ENCODE measurements around the gene TJP2.

The TJP2 gene

DNA sequence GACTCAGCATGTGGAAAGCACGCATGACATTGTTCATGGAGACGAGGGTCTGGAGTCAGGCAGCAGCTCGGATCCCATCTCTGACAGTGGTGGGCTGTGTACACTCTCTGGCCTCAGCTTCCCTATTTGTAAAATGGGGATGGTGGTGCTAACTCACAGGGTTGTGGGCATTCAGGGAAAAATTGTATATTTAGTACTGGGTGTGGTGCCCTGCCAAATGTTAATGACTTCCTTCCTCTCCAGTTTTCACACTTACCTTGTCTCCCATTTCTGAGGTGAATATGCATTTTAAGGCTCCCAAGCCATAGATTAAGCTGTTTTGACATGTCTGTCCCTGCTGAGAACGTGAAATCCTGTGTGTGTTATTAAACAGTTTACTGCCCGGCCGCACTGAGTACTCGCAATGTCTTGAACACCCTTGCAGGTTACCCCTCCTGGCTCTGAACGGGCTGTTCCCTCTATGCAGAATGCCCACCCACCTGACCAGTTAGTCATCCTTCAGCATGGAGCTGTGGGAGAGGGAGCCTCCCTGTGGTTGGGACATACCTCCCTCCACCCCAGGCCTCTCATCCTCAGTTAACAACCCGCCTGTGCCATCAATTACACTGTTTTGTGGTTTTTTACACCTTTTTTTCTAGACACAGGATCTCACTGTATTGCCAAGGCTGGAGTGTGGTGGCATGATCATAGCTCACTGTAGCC is 25.8 kb downstream of the TJP2 start:
- no peak overlapping the region for H3K4me3 ChIP-seq
- no peak overlapping the region for H3K9ac ChIP-seq (ENCODE audit: insufficient read length)
- no peak for DNase-seq (ENCODE audit: low read depth, low spot score)
- H3K27ac ChIP-seq, result no peak overlapping the region
- H3K9me3 ChIP-seq (ENCODE audit: low read depth, low read length), result no peaks in the 10 kb centered on the region
- TF ChIP-seq EZH2 (IDR thresholded peaks at IDR 0.05), result no peak
- H3K36me3 ChIP-seq (ENCODE audit: insufficient read depth, low read length), result no peaks in the 10 kb centered on the region

GRCh38 chr9:69202556-69202955 is 28.5 kb downstream of the TJP2 start:
- no peak for DNase-seq (ENCODE audit: low read depth, low spot score)
- TF ChIP-seq FOXP2 (optimal IDR thresholded peaks at IDR 0.05; ENCODE audit: control extremely low read depth, extremely low read length, insufficient read depth), result no peak
- no peak for TF ChIP-seq EZH2 (IDR thresholded peaks at IDR 0.05)
- TF ChIP-seq POLR2AphosphoS5 (IDR thresholded peaks at IDR 0.05; ENCODE audit: borderline replicate concordance, low read depth, low read length), result no peak
- Histone ChIP-seq H3K36me3 (ENCODE audit: insufficient read depth, low read length) (no peaks in the 10 kb centered on the region), H3K9ac (ENCODE audit: insufficient read length) (no peak overlapping the region), H3K4me3 (no peak overlapping the region), H3K27ac (no peak overlapping the region), H3K9me3 (ENCODE audit: low read depth, low read length) (no peaks in the 10 kb centered on the region)

DNA sequence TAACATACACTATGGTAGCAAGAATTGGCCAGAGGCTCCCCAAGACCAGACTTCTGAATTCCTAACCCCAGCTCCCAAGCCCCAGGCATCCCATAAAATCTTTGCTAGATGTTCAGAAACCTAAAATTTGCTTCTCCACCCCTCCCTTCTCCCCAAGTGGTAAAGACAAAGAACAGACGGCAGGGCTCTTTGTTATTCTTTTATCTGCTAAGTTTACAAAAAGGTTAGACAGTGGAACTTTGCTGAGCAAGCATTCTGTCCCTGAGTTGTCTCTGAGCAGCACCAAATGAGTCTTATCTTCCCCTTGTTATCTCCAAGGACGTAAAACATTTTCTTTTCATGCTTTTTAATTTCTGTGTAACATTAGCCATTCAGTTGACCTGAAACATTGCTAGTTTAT is 30.2 kb downstream of the TJP2 start:
- Histone ChIP-seq H3K27ac (no peak overlapping the region), H3K36me3 (ENCODE audit: insufficient read depth, low read length) (no peaks in the 10 kb centered on the region), H3K9ac (ENCODE audit: insufficient read length) (no peak overlapping the region), H3K4me3 (no peak overlapping the region), H3K9me3 (ENCODE audit: low read depth, low read length) (no peaks in the 10 kb centered on the region)
- TF ChIP-seq POLR2AphosphoS5 (IDR thresholded peaks at IDR 0.05; ENCODE audit: borderline replicate concordance, low read depth, low read length), result no peak
- TF ChIP-seq FOXP2 (optimal IDR thresholded peaks at IDR 0.05; ENCODE audit: control extremely low read depth, extremely low read length, insufficient read depth), result no peak
- no peak for TF ChIP-seq EZH2 (IDR thresholded peaks at IDR 0.05)
- no peak for DNase-seq (ENCODE audit: low read depth, low spot score)

- Histone ChIP-seq H3K27ac (no peak overlapping the region), H3K9me3 (ENCODE audit: low read depth, low read length) (no peaks in the 10 kb centered on the region), H3K36me3 (ENCODE audit: insufficient read depth, low read length) (no peaks in the 10 kb centered on the region), H3K4me3 (no peak overlapping the region), H3K9ac (ENCODE audit: insufficient read length) (no peak overlapping the region)
- no peak for DNase-seq (ENCODE audit: low read depth, low spot score)
- TF ChIP-seq EZH2 (IDR thresholded peaks at IDR 0.05), result no peak
- no peak for TF ChIP-seq POLR2AphosphoS5 (IDR thresholded peaks at IDR 0.05; ENCODE audit: borderline replicate concordance, low read depth, low read length)
- TF ChIP-seq FOXP2 (optimal IDR thresholded peaks at IDR 0.05; ENCODE audit: control extremely low read depth, extremely low read length, insufficient read depth), result no peak
Observed at GRCh38 chr9:69204849-69205248, 30.8 kb downstream of the TJP2 start.

DNA sequence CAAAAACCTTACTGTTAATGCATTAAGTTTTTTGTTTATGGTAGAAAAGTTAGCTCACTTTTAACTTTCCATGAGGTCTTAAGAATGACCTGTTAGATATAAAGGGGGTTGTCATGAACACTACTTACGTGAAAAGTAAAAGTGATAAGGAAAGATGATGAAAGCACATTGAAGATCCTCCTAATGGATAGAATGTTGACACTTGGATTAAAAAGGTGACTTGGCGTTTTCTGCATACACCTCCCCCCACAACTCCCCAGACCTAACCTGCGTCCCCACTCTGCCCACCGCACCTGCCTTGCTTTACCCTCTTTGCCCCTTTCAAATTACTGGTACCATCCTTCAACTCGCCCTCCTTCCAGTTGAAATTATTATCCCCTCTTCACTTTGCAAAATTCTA is 32.0 kb downstream of the TJP2 start:
- H3K27ac ChIP-seq, result no peak overlapping the region
- H3K9ac ChIP-seq (ENCODE audit: insufficient read length), result no peak overlapping the region
- TF ChIP-seq FOXP2 (optimal IDR thresholded peaks at IDR 0.05; ENCODE audit: control extremely low read depth, extremely low read length, insufficient read depth) (no peak), POLR2AphosphoS5 (IDR thresholded peaks at IDR 0.05; ENCODE audit: borderline replicate concordance, low read depth, low read length) (no peak), EZH2 (IDR thresholded peaks at IDR 0.05) (no peak)
- no peak overlapping the region for H3K4me3 ChIP-seq
- DNase-seq (ENCODE audit: low read depth, low spot score), result no peak
- H3K9me3 ChIP-seq (ENCODE audit: low read depth, low read length), result no peaks in the 10 kb centered on the region
- H3K36me3 ChIP-seq (ENCODE audit: insufficient read depth, low read length), result no peaks in the 10 kb centered on the region

GRCh38 chr9:69207503-69207902 is 33.4 kb downstream of the TJP2 start:
- H3K4me3 ChIP-seq, result no peak overlapping the region
- no peak overlapping the region for H3K27ac ChIP-seq
- TF ChIP-seq POLR2AphosphoS5 (IDR thresholded peaks at IDR 0.05; ENCODE audit: borderline replicate concordance, low read depth, low read length), result no peak
- no peak for DNase-seq (ENCODE audit: low read depth, low spot score)
- H3K9me3 ChIP-seq (ENCODE audit: low read depth, low read length), result no peaks in the 10 kb centered on the region
- no peak overlapping the region for H3K9ac ChIP-seq (ENCODE audit: insufficient read length)
- H3K36me3 ChIP-seq (ENCODE audit: insufficient read depth, low read length), result no peaks in the 10 kb centered on the region

GRCh38 chr9:69211424-69212036 is 37.5 kb downstream of the TJP2 start:
- H3K27ac ChIP-seq, result no peak overlapping the region
- no peak for TF ChIP-seq EZH2 (IDR thresholded peaks at IDR 0.05)
- TF ChIP-seq POLR2AphosphoS5 (IDR thresholded peaks at IDR 0.05; ENCODE audit: borderline replicate concordance, low read depth, low read length), result no peak
- no peak for TF ChIP-seq FOXP2 (optimal IDR thresholded peaks at IDR 0.05; ENCODE audit: control extremely low read depth, extremely low read length, insufficient read depth)

DNA sequence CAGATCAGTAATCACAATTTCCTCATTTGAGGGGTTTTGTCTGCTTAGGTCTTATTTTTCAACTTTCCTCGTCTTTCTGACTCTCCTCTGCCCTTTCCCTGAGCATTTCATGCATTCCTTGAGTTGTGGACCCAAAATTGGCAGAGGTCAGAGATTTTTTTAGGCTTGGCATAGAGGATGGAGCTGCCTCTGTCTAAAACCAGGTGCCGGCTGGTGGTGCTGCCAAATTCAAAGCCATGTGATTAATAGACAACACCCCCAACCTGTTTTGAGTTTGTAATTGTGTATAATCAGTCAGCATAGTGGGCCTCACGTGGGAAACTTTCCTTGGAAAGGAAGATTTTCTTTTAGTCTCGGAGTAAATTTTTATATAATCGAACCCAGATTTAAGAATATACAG is 39.6 kb downstream of the TJP2 start:
- Histone ChIP-seq H3K36me3 (ENCODE audit: insufficient read depth, low read length) (no peaks in the 10 kb centered on the region), H3K4me3 (no peak overlapping the region), H3K9ac (ENCODE audit: insufficient read length) (no peak overlapping the region), H3K9me3 (ENCODE audit: low read depth, low read length) (no peaks in the 10 kb centered on the region), H3K27ac (no peak overlapping the region)
- TF ChIP-seq POLR2AphosphoS5 (IDR thresholded peaks at IDR 0.05; ENCODE audit: borderline replicate concordance, low read depth, low read length), result no peak
- no peak for TF ChIP-seq EZH2 (IDR thresholded peaks at IDR 0.05)
- no peak for TF ChIP-seq FOXP2 (optimal IDR thresholded peaks at IDR 0.05; ENCODE audit: control extremely low read depth, extremely low read length, insufficient read depth)
- DNase-seq (ENCODE audit: low read depth, low spot score), result no peak

More at GRCh38 chr9:69211424-69212036, 37.5 kb downstream of the TJP2 start:
- Histone ChIP-seq H3K36me3 (ENCODE audit: insufficient read depth, low read length) (no peaks in the 10 kb centered on the region), H3K9me3 (ENCODE audit: low read depth, low read length) (no peaks in the 10 kb centered on the region), H3K4me3 (no peak overlapping the region), H3K9ac (ENCODE audit: insufficient read length) (no peak overlapping the region)
- no peak for DNase-seq (ENCODE audit: low read depth, low spot score)

DNA sequence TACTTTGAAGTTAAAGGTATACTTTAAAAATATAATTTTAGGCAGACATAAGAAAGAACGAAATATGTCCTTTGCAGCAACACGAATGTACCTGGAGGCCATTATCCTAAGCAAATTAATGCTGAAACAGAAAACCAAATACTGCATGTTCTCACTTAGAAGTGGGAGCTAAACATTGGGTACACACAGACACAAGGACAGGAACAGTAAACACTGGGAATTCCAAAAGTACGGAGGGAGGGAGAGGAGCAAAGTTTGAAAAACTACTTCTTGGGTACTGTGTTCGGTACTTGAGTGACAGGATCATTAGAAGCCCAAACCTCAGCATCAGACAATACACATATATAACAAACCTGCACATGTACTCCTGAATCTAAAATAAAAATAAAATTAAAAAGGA is 40.9 kb downstream of the TJP2 start:
- H3K9me3 ChIP-seq (ENCODE audit: low read depth, low read length), result no peaks in the 10 kb centered on the region
- H3K9ac ChIP-seq (ENCODE audit: insufficient read length), result no peak overlapping the region
- no peak overlapping the region for H3K4me3 ChIP-seq
- TF ChIP-seq FOXP2 (optimal IDR thresholded peaks at IDR 0.05; ENCODE audit: control extremely low read depth, extremely low read length, insufficient read depth) (no peak), POLR2AphosphoS5 (IDR thresholded peaks at IDR 0.05; ENCODE audit: borderline replicate concordance, low read depth, low read length) (no peak), EZH2 (IDR thresholded peaks at IDR 0.05) (no peak)
- no peaks in the 10 kb centered on the region for H3K36me3 ChIP-seq (ENCODE audit: insufficient read depth, low read length)
- no peak for DNase-seq (ENCODE audit: low read depth, low spot score)
- H3K27ac ChIP-seq, result no peak overlapping the region

Measured in SK-N-MC (cell line).